ENCODE data around the gene PITX1.

The PITX1 gene

GRCh38 chr5:135041145-135041587, 7.1 kb upstream of the PITX1 start:
- DNase-seq (ENCODE audit: low spot score) = no peak

GRCh38 chr5:135040333-135041144, 6.5 kb upstream of the PITX1 start:
- DNase-seq (ENCODE audit: low spot score) = no peak

- DNase-seq (ENCODE audit: low spot score) = no peak
Measured at GRCh38 chr5:135040034-135040332, 6.0 kb upstream of the PITX1 start.

- DNase-seq (ENCODE audit: low spot score) = no peak
Measured at GRCh38 chr5:135039271-135040033, 5.4 kb upstream of the PITX1 start.

GRCh38 chr5:135038813-135039270, 4.8 kb upstream of the PITX1 start:
- DNase-seq (ENCODE audit: low spot score) = no peak

GRCh38 chr5:135038205-135038812, 4.3 kb upstream of the PITX1 start:
- no peak for DNase-seq (ENCODE audit: low spot score)

- DNase-seq (ENCODE audit: low spot score) = no peak
Measured at GRCh38 chr5:135037519-135038204, 3.6 kb upstream of the PITX1 start.

GRCh38 chr5:135036405-135036804, 2.4 kb upstream of the PITX1 start:
- DNase-seq (ENCODE audit: low spot score) = no peak

GRCh38 chr5:135035678-135036030, 1.6 kb upstream of the PITX1 start:
- no peak for DNase-seq (ENCODE audit: low spot score)

- DNase-seq (ENCODE audit: low spot score) = no peak
Measured at GRCh38 chr5:135034963-135035677, 1.1 kb upstream of the PITX1 start.

- DNase-seq (ENCODE audit: low spot score) = no peak
Measured at GRCh38 chr5:135034236-135034962, 371 bp upstream of the PITX1 start.

GRCh38 chr5:135032999-135033861, 798 bp downstream of the PITX1 start:
- no peak for DNase-seq (ENCODE audit: low spot score)

GRCh38 chr5:135032695-135032998, 1.4 kb downstream of the PITX1 start:
- DNase-seq (ENCODE audit: low spot score) = no peak

- DNase-seq (ENCODE audit: low spot score) = no peak
Measured at GRCh38 chr5:135031813-135032694, 2.0 kb downstream of the PITX1 start.

- no peak for DNase-seq (ENCODE audit: low spot score)
Measured at GRCh38 chr5:135030956-135031812, 2.8 kb downstream of the PITX1 start.

- no peak for DNase-seq (ENCODE audit: low spot score)
Measured at GRCh38 chr5:135030123-135030955, 3.7 kb downstream of the PITX1 start.

- DNase-seq (ENCODE audit: low spot score) = no peak
Measured at GRCh38 chr5:135029477-135030122, 4.4 kb downstream of the PITX1 start.
